ENCODE measurements around the gene WDFY2. TPM values are rescaled to one million over a fixed set of nuclear protein-coding genes. Genes with fewer than 3 reads are reported as not detected.

Gene WDFY2
- total and polyA plus RNA-seq, 2 experiments from 2014 or later, result 11.4 to 24.0 TPM

DNA sequence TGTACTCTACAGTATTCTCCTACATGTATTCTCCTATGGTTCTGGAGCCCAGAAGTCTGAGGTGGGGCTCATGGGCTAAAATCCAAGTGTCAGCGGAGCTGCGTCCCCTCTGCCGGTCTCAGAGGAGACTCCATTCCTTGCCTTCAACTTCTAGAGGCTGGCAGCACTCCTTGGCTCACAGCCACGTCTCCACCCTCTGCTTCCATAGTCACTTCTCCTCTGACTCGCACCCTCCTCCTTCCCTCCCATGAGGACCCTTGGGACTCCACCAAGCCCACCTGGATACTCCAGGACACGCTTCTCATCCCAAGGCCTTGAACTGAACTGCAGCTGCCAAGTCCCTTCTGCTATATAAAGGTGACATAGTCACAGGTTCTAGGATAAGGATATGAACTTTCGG is 191.9 kb downstream of the WDFY2 start (continued):
- TF ChIP-seq, protein P1, sequence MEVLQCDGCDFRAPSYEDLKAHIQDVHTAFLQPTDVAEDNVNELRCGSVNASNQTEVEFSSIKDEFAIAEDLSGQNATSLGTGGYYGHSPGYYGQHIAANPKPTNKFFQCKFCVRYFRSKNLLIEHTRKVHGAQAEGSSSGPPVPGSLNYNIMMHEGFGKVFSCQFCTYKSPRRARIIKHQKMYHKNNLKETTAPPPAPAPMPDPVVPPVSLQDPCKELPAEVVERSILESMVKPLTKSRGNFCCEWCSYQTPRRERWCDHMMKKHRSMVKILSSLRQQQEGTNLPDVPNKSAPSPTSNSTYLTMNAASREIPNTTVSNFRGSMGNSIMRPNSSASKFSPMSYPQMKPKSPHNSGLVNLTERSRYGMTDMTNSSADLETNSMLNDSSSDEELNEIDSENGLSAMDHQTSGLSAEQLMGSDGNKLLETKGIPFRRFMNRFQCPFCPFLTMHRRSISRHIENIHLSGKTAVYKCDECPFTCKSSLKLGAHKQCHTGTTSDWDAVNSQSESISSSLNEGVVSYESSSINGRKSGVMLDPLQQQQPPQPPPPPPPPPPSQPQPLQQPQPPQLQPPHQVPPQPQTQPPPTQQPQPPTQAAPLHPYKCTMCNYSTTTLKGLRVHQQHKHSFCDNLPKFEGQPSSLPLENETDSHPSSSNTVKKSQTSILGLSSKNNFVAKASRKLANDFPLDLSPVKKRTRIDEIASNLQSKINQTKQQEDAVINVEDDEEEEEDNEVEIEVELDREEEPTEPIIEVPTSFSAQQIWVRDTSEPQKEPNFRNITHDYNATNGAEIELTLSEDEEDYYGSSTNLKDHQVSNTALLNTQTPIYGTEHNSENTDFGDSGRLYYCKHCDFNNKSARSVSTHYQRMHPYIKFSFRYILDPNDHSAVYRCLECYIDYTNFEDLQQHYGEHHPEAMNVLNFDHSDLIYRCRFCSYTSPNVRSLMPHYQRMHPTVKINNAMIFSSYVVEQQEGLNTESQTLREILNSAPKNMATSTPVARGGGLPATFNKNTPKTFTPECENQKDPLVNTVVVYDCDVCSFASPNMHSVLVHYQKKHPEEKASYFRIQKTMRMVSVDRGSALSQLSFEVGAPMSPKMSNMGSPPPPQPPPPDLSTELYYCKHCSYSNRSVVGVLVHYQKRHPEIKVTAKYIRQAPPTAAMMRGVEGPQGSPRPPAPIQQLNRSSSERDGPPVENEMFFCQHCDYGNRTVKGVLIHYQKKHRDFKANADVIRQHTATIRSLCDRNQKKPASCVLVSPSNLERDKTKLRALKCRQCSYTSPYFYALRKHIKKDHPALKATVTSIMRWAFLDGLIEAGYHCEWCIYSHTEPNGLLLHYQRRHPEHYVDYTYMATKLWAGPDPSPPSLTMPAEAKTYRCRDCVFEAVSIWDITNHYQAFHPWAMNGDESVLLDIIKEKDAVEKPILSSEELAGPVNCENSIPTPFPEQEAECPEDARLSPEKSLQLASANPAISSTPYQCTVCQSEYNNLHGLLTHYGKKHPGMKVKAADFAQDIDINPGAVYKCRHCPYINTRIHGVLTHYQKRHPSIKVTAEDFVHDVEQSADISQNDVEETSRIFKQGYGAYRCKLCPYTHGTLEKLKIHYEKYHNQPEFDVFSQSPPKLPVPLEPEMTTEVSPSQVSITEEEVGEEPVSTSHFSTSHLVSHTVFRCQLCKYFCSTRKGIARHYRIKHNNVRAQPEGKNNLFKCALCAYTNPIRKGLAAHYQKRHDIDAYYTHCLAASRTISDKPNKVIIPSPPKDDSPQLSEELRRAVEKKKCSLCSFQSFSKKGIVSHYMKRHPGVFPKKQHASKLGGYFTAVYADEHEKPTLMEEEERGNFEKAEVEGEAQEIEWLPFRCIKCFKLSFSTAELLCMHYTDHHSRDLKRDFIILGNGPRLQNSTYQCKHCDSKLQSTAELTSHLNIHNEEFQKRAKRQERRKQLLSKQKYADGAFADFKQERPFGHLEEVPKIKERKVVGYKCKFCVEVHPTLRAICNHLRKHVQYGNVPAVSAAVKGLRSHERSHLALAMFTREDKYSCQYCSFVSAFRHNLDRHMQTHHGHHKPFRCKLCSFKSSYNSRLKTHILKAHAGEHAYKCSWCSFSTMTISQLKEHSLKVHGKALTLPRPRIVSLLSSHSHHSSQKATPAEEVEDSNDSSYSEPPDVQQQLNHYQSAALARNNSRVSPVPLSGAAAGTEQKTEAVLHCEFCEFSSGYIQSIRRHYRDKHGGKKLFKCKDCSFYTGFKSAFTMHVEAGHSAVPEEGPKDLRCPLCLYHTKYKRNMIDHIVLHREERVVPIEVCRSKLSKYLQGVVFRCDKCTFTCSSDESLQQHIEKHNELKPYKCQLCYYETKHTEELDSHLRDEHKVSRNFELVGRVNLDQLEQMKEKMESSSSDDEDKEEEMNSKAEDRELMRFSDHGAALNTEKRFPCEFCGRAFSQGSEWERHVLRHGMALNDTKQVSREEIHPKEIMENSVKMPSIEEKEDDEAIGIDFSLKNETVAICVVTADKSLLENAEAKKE (CRISPR knock-in tag; IDR thresholded peaks at IDR 0.05), result no peak
- TF ChIP-seq NANOG (IDR thresholded peaks at IDR 0.05; ENCODE audit: borderline replicate concordance), result no peak
- TF ChIP-seq STAT1 (IDR thresholded peaks at IDR 0.05; ENCODE audit: unreplicated experiment), result no peak
- TF ChIP-seq CTCF (conservative IDR thresholded peaks at IDR 0.05; ENCODE audit: low read depth in 2 of 2), result no peak
- TF ChIP-seq CREB1 (CRISPR knock-in tag; IDR thresholded peaks at IDR 0.05; ENCODE audit: low read depth), result no peak
- no peak for TF ChIP-seq ZNF114 (CRISPR knock-in tag; IDR thresholded peaks at IDR 0.05)
- TF ChIP-seq ETS1 (IDR thresholded peaks at IDR 0.05), result no peak
- no peak for TF ChIP-seq EZH2phosphoT487 (IDR thresholded peaks at IDR 0.05; ENCODE audit: unreplicated experiment)
- TF ChIP-seq ZNF331 (CRISPR knock-in tag; IDR thresholded peaks at IDR 0.05; ENCODE audit: low read depth), result no peak
- TF ChIP-seq EZH2 (IDR thresholded peaks at IDR 0.05; ENCODE audit: low read depth, unreplicated experiment), result no peak
- TF ChIP-seq JUNB (IDR thresholded peaks at IDR 0.05; ENCODE audit: unreplicated experiment), result no peak
- no peak for TF ChIP-seq POLR2AphosphoS5 (IDR thresholded peaks at IDR 0.05; ENCODE audit: low read depth)
